Stimulated activated naive CD8-positive, alpha-beta T cell treated with anti-CD3 and anti-CD28 coated beads, Interleukin-15, Interleukin-2, amounts not matched to agents 100 U/mL and 50 U/mL, for 24 hours (primary cell): Measurements from ENCODE around the gene PNRC2.
"Not testable (repeated sequence)": the region's sequence is repeated elsewhere in the genome, so short reads cannot be mapped to it uniquely, and the experiment has no call there.

Source experiments
- ATAC-seq: fragments of 150-1000 bp; cut with Tn5 transposase; one replicate; pipeline ENCODE4 v1.10.0; 2021
- DNase-seq: peaks from one replicate; pipeline ENCODE4 v3.0.0; 2021

The PNRC2 gene

DNA sequence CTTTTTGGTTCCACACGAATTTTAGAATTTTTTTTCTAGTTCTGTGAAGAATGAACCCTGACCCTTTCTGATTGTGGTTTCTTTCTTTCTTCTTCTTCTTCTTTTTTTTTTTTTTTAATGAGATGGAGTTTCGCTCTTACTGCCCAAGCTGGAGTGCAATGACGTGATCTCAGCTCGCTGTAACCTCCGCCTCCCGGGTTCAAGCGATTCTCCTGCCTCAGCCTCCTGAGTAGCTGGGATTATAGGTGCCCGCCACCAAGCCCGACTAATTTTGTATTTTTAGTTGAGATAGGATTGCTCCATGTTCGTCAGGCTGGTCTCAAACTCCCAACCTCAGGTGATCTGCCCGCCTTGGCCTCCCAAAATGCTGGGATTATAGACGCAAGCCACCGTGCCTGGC, 32.4 kb downstream of the PNRC2 start:
- ATAC-seq, DNase-seq: not testable (repeated sequence)

DNA sequence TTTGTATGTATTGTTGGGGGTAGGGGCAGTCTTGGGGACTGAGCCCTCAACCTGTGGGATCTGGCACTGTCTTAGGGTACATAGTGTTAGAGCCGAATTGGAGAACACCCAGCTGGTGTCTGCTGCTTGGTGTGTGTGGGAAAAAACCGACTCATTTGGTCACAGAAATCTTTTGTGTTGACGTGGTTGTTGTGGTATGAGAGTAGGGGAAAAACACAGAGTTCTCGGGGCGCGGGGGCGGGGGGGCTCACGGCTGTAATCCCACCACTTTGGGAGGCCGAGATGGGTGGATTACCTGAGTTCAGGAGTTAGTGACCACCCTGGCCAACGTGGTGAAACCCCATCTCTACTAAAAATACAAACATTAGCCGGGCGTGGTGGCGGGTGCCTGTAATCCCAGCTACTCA, 35.8 kb downstream of the PNRC2 start:
- no peak for ATAC-seq
- no peak for DNase-seq

- no peak for DNase-seq
- no peak for ATAC-seq
Observed at GRCh38 chr1:23996700-23997229, 37.1 kb downstream of the PNRC2 start.

DNA sequence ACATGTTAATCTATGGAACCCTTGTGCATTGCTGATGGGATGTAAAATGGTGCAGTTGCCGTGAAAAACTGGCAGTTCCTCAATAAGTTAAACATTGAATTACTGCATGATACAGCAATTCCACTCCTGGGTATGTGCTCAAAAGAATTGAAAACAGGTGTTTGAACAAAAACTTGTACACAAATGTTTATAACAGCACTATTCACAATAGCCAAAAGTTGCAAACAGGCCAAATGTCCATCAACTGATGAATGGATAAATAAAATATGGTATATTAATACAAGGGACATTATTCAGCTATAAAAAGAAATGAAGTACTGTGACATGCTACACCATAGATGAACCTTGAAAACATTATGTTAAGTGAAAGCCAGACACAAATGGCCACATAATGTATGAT, 38.2 kb downstream of the PNRC2 start:
- ATAC-seq (no peak), DNase-seq (no peak)

DNA sequence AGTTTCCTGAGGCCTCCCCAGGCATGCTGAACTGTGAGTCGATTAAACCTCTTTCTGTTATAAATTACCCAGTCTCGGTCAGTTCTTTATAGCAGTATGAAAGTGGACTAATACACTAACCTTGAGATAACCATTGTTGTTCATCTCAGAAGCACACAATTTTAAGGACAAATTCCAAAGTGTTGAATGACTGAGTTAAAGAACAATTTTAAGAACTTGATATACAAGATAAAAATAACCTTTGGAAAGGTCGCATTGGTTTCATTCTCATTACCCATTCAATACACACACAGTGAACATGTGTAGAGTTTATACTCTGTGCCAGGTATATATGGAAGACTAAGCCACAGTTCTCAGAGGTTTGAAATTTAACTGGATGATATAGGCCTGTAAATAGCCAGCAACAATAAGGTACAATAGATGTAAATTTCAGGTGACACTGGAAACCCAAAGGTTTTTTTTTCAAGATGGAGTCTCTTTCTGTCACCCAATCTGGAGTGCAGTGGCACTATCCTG, 39.6 kb downstream of the PNRC2 start:
- ATAC-seq (peak; percentile 58), DNase-seq (no peak)

GRCh38 chr1:24002695-24003094, 43.1 kb downstream of the PNRC2 start:
- no peak for DNase-seq
- ATAC-seq = no peak

DNA sequence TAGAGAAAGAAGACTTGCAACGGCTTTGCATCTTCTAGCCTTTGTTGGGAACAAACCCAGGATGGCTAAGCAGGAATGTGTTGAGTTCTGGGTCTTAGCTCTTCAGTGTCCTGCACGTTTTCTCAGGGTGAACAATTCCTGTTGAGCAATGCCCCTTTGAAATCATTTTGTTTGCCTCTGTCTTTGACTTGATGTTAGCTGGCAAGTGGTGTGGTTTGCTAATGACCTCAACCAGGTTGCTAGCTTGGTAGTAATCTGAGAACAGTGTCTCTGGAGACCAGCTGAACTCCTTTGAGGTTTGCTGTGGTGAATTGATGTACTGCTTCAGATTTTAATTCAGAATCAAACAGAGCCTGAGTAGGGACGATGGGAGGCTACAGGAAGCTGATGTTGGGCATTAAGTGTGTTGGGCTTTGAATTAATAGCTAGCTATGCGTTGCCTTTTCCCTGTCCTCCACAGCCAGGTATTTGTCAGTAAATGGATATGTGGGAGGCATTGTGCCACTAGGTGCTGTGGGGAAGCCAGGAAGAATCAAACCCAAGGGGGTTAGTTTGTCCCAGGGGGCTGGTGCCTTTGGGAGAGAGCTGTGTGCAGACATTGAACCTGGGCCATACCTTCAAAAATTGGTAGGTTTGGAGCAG, 43.8 kb downstream of the PNRC2 start:
- DNase-seq = no peak
- ATAC-seq = no peak

DNA sequence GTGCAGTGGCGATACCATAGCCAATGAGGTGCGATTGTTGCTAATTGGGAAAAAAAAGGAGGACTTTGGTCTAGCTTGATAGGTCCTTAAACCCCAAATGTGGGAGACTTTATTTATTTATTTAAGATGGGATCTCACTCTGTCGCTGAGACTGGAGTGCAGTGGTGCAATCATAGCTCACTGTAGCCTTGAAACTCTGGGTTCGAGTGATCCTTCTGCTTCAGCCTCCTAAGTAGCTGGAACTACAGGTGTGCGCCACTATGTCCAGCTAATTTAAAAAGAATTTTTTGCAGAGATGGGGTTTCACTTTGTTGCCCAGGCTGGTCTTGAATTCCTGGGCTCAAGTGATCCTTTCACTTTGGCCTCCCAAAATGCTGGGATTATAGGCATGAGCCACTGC, 44.5 kb downstream of the PNRC2 start:
- no peak for DNase-seq
- ATAC-seq = no peak

GRCh38 chr1:24005163-24005562, 45.5 kb downstream of the PNRC2 start:
- ATAC-seq (no peak), DNase-seq (no peak)

- no peak for ATAC-seq
- DNase-seq = no peak
Observed at GRCh38 chr1:24007079-24007478, 47.5 kb downstream of the PNRC2 start.

GRCh38 chr1:24008574-24009184, 49.1 kb downstream of the PNRC2 start:
- not testable (repeated sequence) for DNase-seq, ATAC-seq

GRCh38 chr1:24009406-24009805, 49.8 kb downstream of the PNRC2 start:
- ATAC-seq = no peak

DNA sequence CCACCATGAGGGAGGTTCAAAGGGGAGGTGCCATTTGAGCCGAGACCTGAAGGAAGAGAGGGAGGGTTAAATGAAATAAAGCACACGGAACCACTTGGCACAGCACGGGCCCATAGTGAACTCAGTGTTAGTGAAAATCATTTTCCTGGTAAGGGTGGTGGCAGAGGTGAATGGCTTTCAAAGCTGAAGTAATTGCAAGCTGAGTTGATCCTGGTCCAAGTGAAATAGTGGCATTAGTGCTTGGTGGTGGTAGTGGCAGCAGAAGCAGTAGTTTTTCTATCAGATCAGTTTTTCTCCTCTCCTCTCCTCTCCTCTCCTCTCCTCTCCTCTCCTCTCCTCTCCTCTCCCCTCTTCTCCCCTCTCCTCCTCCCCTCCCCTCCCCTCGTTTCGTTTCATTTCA, 51.0 kb downstream of the PNRC2 start:
- no peak for ATAC-seq

More at GRCh38 chr1:24009406-24009805, 49.8 kb downstream of the PNRC2 start:
- no peak for DNase-seq

DNA sequence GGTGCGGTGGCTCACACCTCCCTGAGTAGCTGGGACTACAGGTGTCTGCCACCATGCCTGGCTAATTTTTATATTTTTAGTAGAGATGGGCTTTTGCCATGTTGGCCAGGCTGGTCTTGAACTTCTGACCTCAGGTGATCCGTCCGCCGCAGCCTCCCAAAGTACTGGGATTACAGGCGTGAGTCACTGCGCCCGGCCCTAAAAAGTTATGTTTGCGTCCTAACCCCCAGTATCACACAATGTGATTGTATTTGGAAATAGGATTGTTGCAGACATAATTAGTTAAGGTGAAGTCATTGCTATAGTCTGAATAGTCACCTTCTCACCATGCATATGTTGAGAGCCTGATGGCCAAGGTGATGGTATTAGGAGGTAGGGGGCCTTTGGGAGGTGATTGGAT, 53.2 kb downstream of the PNRC2 start:
- DNase-seq, ATAC-seq: not testable (repeated sequence)

More for the DNA sequence above, 51.0 kb downstream of the PNRC2 start:
- DNase-seq = no peak
